ENCODE results near the gene PRKCZ.

- TF ChIP-seq EZH2 (IDR thresholded peaks at IDR 0.05; ENCODE audit: insufficient read depth, poor library complexity, severe bottlenecking) = no peak
- TF ChIP-seq EZH2phosphoT487 (IDR thresholded peaks at IDR 0.05; ENCODE audit: insufficient read depth, low read depth) = no peak
These were observed 8.3 kb upstream of the PRKCZ start for GRCh38 chr1:2041887-2042286.

Measured in GM23248 (cell line).